OCI-LY1 (cell line): ENCODE results near the gene NBEAL1.
"Not testable (repeated sequence)": the region's sequence is repeated elsewhere in the genome, so short reads cannot be mapped to it uniquely, and the experiment has no call there.

Experiments used
- H2AFZ ChIP-seq: fragments of 200-600 bp; sonication (generic), shearing (Covaris generic); 2 replicates; pipeline ENCODE4 v1.6.0; 2014; ENCODE audit warnings: antibody characterized with exemption, mild to moderate bottlenecking, low read length
- H3F3A ChIP-seq: fragments of 200-600 bp; sonication (generic), shearing (Covaris generic); 2 replicates; pipeline ENCODE4 v1.6.0; 2014; ENCODE audit warnings: mild to moderate bottlenecking, antibody characterized with exemption, low read length, moderate library complexity; ENCODE audit not compliant: insufficient read depth
- H3K27ac ChIP-seq: fragments of 200-600 bp; sonication (generic); 2 replicates; pipeline ENCODE4 v1.5.1; 2014; ENCODE audit warnings: low read length, mixed run types, mild to moderate bottlenecking, low read depth; ENCODE audit not compliant: poor library complexity, severe bottlenecking
- H3K27me3 ChIP-seq: fragments of 200-600 bp; sonication (generic); 2 replicates; pipeline ENCODE4 v1.6.0; 2014; ENCODE audit warnings: antibody characterized with exemption, mild to moderate bottlenecking, low read length, moderate library complexity; ENCODE audit not compliant: insufficient read depth
- H3K36me3 ChIP-seq: fragments of 200-600 bp; sonication (generic); 2 replicates; pipeline ENCODE4 v1.6.1; 2014; ENCODE audit warnings: mild to moderate bottlenecking, antibody characterized with exemption, low read length, moderate library complexity, mixed read lengths; ENCODE audit not compliant: insufficient read depth
- H3K4me1 ChIP-seq: fragments of 200-600 bp; sonication (generic); 2 replicates; pipeline ENCODE4 v1.5.1; 2014; ENCODE audit warnings: mild to moderate bottlenecking, low read length, moderate library complexity; ENCODE audit not compliant: insufficient read depth, severe bottlenecking
- H3K4me2 ChIP-seq: fragments of 200-600 bp; sonication (generic), shearing (Covaris generic); 2 replicates; pipeline ENCODE4 v1.6.1; 2014; ENCODE audit warnings: low read length
- H3K4me3 ChIP-seq: fragments of 200-600 bp; sonication (generic); 2 replicates; pipeline ENCODE4 v1.5.1; 2014; ENCODE audit warnings: low read length, low read depth, mild to moderate bottlenecking, mixed read lengths; ENCODE audit not compliant: poor library complexity, severe bottlenecking
- H3K79me2 ChIP-seq: fragments of 200-600 bp; shearing (Covaris generic); 2 replicates; pipeline ENCODE4 v1.6.1; 2016; ENCODE audit warnings: mixed run types, low read length, mixed read lengths; ENCODE audit not compliant: insufficient read depth
- H3K9ac ChIP-seq: fragments of 200-600 bp; sonication (generic), shearing (Covaris generic); 2 replicates; pipeline ENCODE4 v1.6.1; 2014; ENCODE audit warnings: mild to moderate bottlenecking, low read length, mixed read lengths
- H3K9me2 ChIP-seq: fragments of 200-600 bp; sonication (generic), shearing (Covaris generic); 2 replicates; pipeline ENCODE4 v1.6.1; 2014; ENCODE audit warnings: low read depth, mild to moderate bottlenecking, low read length, mixed read lengths
- H3K9me3 ChIP-seq: fragments of 200-600 bp; shearing (Covaris generic); 2 replicates; pipeline ENCODE4 v1.6.1; 2014; ENCODE audit warnings: low read length, mixed read lengths
- H4K20me1 ChIP-seq: fragments of 200-600 bp; sonication (generic), shearing (Covaris generic); 2 replicates; pipeline ENCODE4 v1.6.0; 2016; ENCODE audit warnings: mild to moderate bottlenecking, low read length; ENCODE audit not compliant: insufficient read depth
- EZH2 ChIP-seq: fragments of 200-600 bp; sonication (generic), shearing (Covaris generic); IDR thresholded peaks from 2 replicates; pipeline ENCODE4 v1.8.0; 2017; ENCODE audit warnings: borderline replicate concordance, mixed run types, mild to moderate bottlenecking, antibody characterized with exemption, low read length, moderate library complexity, mixed read lengths
- TF ChIP-seq, protein P1 (sequence below): fragments of 200-600 bp; sonication (generic), shearing (Covaris generic); IDR thresholded peaks from 2 replicates; pipeline ENCODE4 v1.5.1; 2017; ENCODE audit warnings: mild to moderate bottlenecking, antibody characterized with exemption, low read length, moderate library complexity, mixed read lengths

NBEAL1 gene

DNA sequence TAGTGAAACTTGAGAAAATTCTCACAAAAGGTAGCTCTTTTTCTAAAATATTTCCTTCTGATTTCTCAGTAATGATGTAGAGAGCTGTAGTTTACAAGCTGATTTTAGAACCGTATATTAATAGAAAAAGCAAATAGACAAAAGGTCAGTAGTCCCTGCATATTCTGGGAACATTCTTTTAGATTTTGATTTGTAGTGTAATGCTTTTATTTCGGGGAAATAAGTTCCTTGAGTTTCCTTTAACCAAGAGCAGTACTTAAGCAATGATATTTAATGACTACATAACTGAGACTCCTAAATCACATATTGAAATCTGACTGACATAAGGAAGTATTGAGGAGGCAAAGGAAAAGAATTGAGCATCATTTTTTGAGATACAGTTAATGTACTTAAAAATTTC, 22.4 kb downstream of the NBEAL1 start:
- H4K20me1 ChIP-seq = no peaks in the 10 kb centered on the region
- TF ChIP-seq, protein P1, sequence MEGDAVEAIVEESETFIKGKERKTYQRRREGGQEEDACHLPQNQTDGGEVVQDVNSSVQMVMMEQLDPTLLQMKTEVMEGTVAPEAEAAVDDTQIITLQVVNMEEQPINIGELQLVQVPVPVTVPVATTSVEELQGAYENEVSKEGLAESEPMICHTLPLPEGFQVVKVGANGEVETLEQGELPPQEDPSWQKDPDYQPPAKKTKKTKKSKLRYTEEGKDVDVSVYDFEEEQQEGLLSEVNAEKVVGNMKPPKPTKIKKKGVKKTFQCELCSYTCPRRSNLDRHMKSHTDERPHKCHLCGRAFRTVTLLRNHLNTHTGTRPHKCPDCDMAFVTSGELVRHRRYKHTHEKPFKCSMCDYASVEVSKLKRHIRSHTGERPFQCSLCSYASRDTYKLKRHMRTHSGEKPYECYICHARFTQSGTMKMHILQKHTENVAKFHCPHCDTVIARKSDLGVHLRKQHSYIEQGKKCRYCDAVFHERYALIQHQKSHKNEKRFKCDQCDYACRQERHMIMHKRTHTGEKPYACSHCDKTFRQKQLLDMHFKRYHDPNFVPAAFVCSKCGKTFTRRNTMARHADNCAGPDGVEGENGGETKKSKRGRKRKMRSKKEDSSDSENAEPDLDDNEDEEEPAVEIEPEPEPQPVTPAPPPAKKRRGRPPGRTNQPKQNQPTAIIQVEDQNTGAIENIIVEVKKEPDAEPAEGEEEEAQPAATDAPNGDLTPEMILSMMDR = no peak
- no peak for TF ChIP-seq EZH2
- H3K4me1 ChIP-seq = no peaks in the 10 kb centered on the region
- H2AFZ ChIP-seq = no peak overlapping the region
- H3F3A ChIP-seq = no peaks in the 10 kb centered on the region
- no peaks in the 10 kb centered on the region for H3K9me2 ChIP-seq
- H3K27me3 ChIP-seq = no peaks in the 10 kb centered on the region
- H3K9me3 ChIP-seq = no peaks in the 10 kb centered on the region
- no peak overlapping the region for H3K4me3 ChIP-seq
- H3K79me2 ChIP-seq = no peaks in the 10 kb centered on the region
- H3K4me2 ChIP-seq = no peak overlapping the region
- H3K9ac ChIP-seq = no peak overlapping the region
- no peaks in the 10 kb centered on the region for H3K36me3 ChIP-seq
- H3K27ac ChIP-seq = no peak overlapping the region

DNA sequence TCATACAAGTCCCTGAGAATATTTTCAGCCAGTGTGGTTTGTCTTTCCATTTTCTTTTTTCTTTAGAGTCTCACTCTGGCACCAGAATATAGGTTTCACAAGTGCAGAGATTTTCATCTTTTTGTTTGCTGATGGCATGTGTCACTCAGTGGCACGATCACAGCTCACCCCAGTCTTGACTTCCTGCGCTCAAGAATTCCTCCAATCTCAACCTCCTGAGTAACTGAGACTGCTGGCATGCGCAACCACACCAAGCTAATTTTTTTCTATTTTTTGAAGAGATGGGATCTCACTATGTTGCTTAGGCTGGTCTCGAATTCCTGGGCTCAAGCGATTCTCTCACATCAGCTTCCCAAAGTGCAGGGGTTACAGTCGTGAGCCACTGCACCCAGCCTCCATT, 23.9 kb downstream of the NBEAL1 start:
- H3K4me1 ChIP-seq = no peaks in the 10 kb centered on the region
- H3K9ac ChIP-seq = no peak overlapping the region
- H3F3A ChIP-seq = no peaks in the 10 kb centered on the region
- no peaks in the 10 kb centered on the region for H3K9me2 ChIP-seq
- no peaks in the 10 kb centered on the region for H3K79me2 ChIP-seq
- H3K4me2 ChIP-seq = no peak overlapping the region
- no peaks in the 10 kb centered on the region for H4K20me1 ChIP-seq
- H3K4me3 ChIP-seq = no peak overlapping the region
- H2AFZ ChIP-seq = no peak overlapping the region
- no peaks in the 10 kb centered on the region for H3K36me3 ChIP-seq
- no peak overlapping the region for H3K27ac ChIP-seq
- no peaks in the 10 kb centered on the region for H3K27me3 ChIP-seq
- no peaks in the 10 kb centered on the region for H3K9me3 ChIP-seq
- TF ChIP-seq, protein P1 = no peak
- TF ChIP-seq EZH2 = no peak

DNA sequence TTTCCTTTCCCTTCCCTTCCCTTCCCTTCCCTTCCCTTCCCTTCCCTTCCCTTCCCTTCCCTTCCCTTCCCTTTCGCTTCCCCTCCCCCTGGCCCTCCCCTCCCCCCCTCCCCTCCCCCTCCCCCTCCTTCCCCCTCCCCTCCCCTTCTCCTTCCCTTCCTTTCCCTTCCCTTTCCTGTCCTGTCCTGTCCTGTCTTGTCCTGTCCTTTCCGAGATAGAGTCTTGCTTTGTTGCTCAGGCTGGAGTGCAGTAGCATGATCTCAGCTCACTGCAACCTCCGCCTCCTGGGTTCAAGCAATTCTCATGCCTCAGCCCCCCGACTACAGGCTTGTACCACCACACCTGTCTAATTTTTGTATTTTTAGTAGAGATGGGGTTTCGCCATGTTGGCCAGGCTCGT, 24.5 kb downstream of the NBEAL1 start:
- not testable (repeated sequence) for H4K20me1 ChIP-seq, H2AFZ ChIP-seq, H3K27me3 ChIP-seq, H3K9ac ChIP-seq, H3K9me2 ChIP-seq, H3K4me1 ChIP-seq, H3K36me3 ChIP-seq, H3K4me2 ChIP-seq, H3F3A ChIP-seq, H3K9me3 ChIP-seq, H3K4me3 ChIP-seq, H3K79me2 ChIP-seq, H3K27ac ChIP-seq

DNA sequence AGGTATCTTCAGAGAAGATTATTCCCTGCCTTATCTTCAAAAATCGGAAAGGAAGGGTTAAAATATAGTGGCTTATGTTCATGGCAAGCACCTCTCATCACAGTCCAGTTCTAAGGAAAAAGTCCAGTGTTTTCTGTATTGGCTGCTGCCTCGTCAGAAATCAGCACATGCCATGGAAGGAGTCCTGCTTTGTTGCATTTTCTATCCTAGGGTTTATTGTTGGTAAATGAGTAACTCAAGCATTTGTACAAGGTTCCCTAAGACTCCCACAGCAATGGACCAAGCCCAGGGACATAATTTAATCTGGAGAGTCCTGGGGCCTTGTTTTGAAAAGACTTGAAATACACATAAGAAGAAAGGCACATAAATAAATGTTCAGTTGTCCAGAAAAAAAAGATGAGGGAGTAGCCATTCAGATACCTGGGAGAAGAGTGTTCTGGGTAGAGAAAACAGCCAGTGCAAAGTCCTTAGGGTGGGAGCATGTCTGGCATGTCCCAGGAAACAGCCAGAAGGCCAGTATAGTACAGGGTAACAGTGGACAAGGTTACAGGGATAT, 26.4 kb downstream of the NBEAL1 start:
- Histone ChIP-seq H3K4me1 (no peaks in the 10 kb centered on the region), H3K9me2 (no peaks in the 10 kb centered on the region), H3K36me3 (no peaks in the 10 kb centered on the region), H3K9me3 (no peaks in the 10 kb centered on the region), H3K4me2 (no peak overlapping the region), H3K9ac (no peak overlapping the region), H3F3A (no peaks in the 10 kb centered on the region), H3K79me2 (no peaks in the 10 kb centered on the region), H4K20me1 (no peaks in the 10 kb centered on the region), H3K4me3 (no peak overlapping the region), H2AFZ (no peak overlapping the region), H3K27me3 (no peaks in the 10 kb centered on the region), H3K27ac (no peak overlapping the region)
- no peak for TF ChIP-seq EZH2
- TF ChIP-seq, protein P1 = no peak
